H1 (cell line): ENCODE measurements around the gene RRP12. TPM values are rescaled to one million over a fixed set of nuclear protein-coding genes. Genes with fewer than 3 reads are reported as not detected.

Experiments used
- CTCF ChIA-PET: fragments of 300-600 bp; sonication (Branson Sonifier 250); formaldehyde crosslinking; loops from one replicate; lab custom pipeline; 2021; ENCODE audit not compliant: partially characterized antibody; lab: Charles Lee
- POLR2A ChIA-PET: fragments of 300-600 bp; sonication (Branson Sonifier 250); formaldehyde crosslinking; loops from one replicate; lab custom pipeline; 2021; ENCODE audit warnings: inconsistent platforms; ENCODE audit not compliant: partially characterized antibody; lab: Charles Lee
- DNase-seq, 2 experiments: peaks; one replicate each; pipeline versions ENCODE4 v3.0.0 to v3.0.0-alpha.2; 2010 to 2022; ENCODE audit warnings: low spot score in 2 of 2, low read depth in 1 of 2, mixed read lengths in 1 of 2
- FAIRE-seq: peaks from 2 replicates; lab custom pipeline; 2011; peaks lifted over from hg19 to GRCh38; lab: Jason Lieb, UNC
- H2AFZ ChIP-seq: 2 replicates; pipeline ENCODE4 v1.8.1; 2012; ENCODE audit warnings: low read length, inconsistent platforms
- H2AK5ac ChIP-seq: 2 replicates; pipeline ENCODE4 v1.6.1; 2013; ENCODE audit warnings: low read depth, low read length
- H2BK120ac ChIP-seq: replicated peaks from 2 replicates; pipeline ENCODE3; 2013; ENCODE audit warnings: low read depth, low read length, inconsistent platforms
- H2BK12ac ChIP-seq: 2 replicates; pipeline ENCODE4 v1.6.1; 2013; ENCODE audit warnings: low read depth, low read length
- H2BK15ac ChIP-seq: 2 replicates; pipeline ENCODE4 v1.6.1; 2013; ENCODE audit warnings: low read length
- H2BK20ac ChIP-seq: 2 replicates; pipeline ENCODE4 v1.6.1; 2013; ENCODE audit warnings: low read length
- H2BK5ac ChIP-seq: 2 replicates; pipeline ENCODE4 v1.6.1; 2013; ENCODE audit warnings: low read depth, low read length
- H3K14ac ChIP-seq: 2 replicates; pipeline ENCODE4 v1.6.1; 2013; ENCODE audit warnings: inconsistent platforms; ENCODE audit not compliant: insufficient read length
- H3K18ac ChIP-seq: 2 replicates; pipeline ENCODE4 v1.6.1; 2013; ENCODE audit warnings: low read length; ENCODE audit errors: extremely low read depth
- H3K23ac ChIP-seq: 2 replicates; pipeline ENCODE4 v1.6.1; 2013; ENCODE audit warnings: inconsistent platforms; ENCODE audit not compliant: insufficient read length
- H3K23me2 ChIP-seq: 2 replicates; pipeline ENCODE4 v1.6.1; 2013; ENCODE audit warnings: low read depth, low read length
- H3K27ac ChIP-seq: 2 replicates; pipeline ENCODE4 v1.6.1; 2011; ENCODE audit warnings: low read depth, low read length, inconsistent platforms
- H3K27me3 ChIP-seq, 4 experiments: replicated peaks in 1 of 4; 1 replicate in 1 of 4; 2 replicates in 3 of 4; pipeline versions ENCODE4 v1.6.1 to v1.8.1; 2011 to 2013; ENCODE audit warnings: low read length in 3 of 4, mild to moderate bottlenecking in 3 of 4, inconsistent platforms in 2 of 4, mixed read lengths in 2 of 4, moderate library complexity in 1 of 4; ENCODE audit not compliant: control insufficient read depth in 3 of 4, insufficient read depth in 3 of 4; ENCODE audit errors: extremely low read depth in 1 of 4
- H3K36me3 ChIP-seq, 4 experiments: 2 replicates each; pipeline versions ENCODE4 v1.6.1 to v1.8.1; 2011 to 2013; ENCODE audit warnings: mild to moderate bottlenecking in 4 of 4, low read length in 3 of 4, moderate library complexity in 2 of 4, control low read depth in 1 of 4, inconsistent platforms in 1 of 4; ENCODE audit not compliant: insufficient read depth in 4 of 4, control insufficient read depth in 2 of 4
- H3K4ac ChIP-seq: replicated peaks from 2 replicates; pipeline ENCODE3; 2013; ENCODE audit warnings: low read length, low read depth, mixed read lengths, inconsistent platforms; ENCODE audit not compliant: insufficient read length
- H3K4me1 ChIP-seq, 4 experiments: replicated peaks in 1 of 4; 1 replicate in 1 of 4; 2 replicates in 3 of 4; pipeline versions ENCODE4 v1.6.1 to v1.8.1; 2011 to 2013; ENCODE audit warnings: low read length in 3 of 4, inconsistent platforms in 2 of 4, mixed read lengths in 1 of 4; ENCODE audit not compliant: insufficient read depth in 4 of 4, control insufficient read depth in 3 of 4
- H3K4me2 ChIP-seq, 2 experiments: 2 replicates each; pipeline versions ENCODE4 v1.6.1 to v1.8.1; 2011 to 2013; ENCODE audit warnings: low read depth in 2 of 2, low read length in 2 of 2, control low read depth in 1 of 2, inconsistent platforms in 1 of 2, mild to moderate bottlenecking in 1 of 2; ENCODE audit not compliant: insufficient read depth in 1 of 2
- H3K4me3 ChIP-seq, 4 experiments: fragments of 200-600, 300-600 bp in 1 of 4; sonication (generic), shearing (Covaris generic), sonication (Bioruptor Twin) in 1 of 4; 2 replicates each; pipeline versions ENCODE4 v1.5.1 to v1.8.1; 2011 to 2016; ENCODE audit warnings: low read length in 4 of 4, low read depth in 3 of 4, control low read depth in 2 of 4, inconsistent platforms in 2 of 4, mild to moderate bottlenecking in 2 of 4, mixed read lengths in 1 of 4, moderate library complexity in 1 of 4; ENCODE audit not compliant: insufficient read depth in 2 of 4; ENCODE audit errors: extremely low read depth in 1 of 4
- H3K56ac ChIP-seq: replicated peaks from 2 replicates; pipeline ENCODE3; 2013; ENCODE audit warnings: low read depth, mild to moderate bottlenecking, mixed read lengths, low read length, inconsistent platforms; ENCODE audit not compliant: insufficient read length
- H3K79me1 ChIP-seq: 2 replicates; pipeline ENCODE4 v1.6.1; 2013; ENCODE audit warnings: low read depth, low read length, control low read depth
- H3K79me2 ChIP-seq, 2 experiments: 2 replicates each; pipeline versions ENCODE4 v1.6.1 to v1.8.1; 2012 to 2013; ENCODE audit warnings: low read length in 2 of 2, mild to moderate bottlenecking in 2 of 2, inconsistent platforms in 1 of 2; ENCODE audit not compliant: insufficient read depth in 2 of 2, control insufficient read depth in 1 of 2
- H3K9ac ChIP-seq, 4 experiments: replicated peaks in 1 of 4; 1 replicate in 1 of 4; 2 replicates in 3 of 4; pipeline versions ENCODE4 v1.6.1 to v1.8.1; 2011 to 2013; ENCODE audit warnings: low read depth in 3 of 4, low read length in 3 of 4, control low read depth in 2 of 4, mild to moderate bottlenecking in 2 of 4, moderate library complexity in 2 of 4, inconsistent platforms in 1 of 4; ENCODE audit errors: extremely low read depth in 1 of 4
- H3K9me3 ChIP-seq, 2 experiments: 2 replicates each; pipeline versions ENCODE4 v1.6.1 to v1.8.1; 2012 to 2013; ENCODE audit warnings: mild to moderate bottlenecking in 2 of 2, moderate library complexity in 2 of 2, control low read depth in 1 of 2, inconsistent platforms in 1 of 2, low read depth in 1 of 2, low read length in 1 of 2, mixed read lengths in 1 of 2; ENCODE audit not compliant: insufficient read depth in 2 of 2
- H4K20me1 ChIP-seq, 2 experiments: replicated peaks in 1 of 2; 2 replicates each; pipeline versions ENCODE3 to v1.8.1; 2011 to 2013; ENCODE audit warnings: inconsistent platforms in 2 of 2, low read length in 2 of 2, mild to moderate bottlenecking in 1 of 2; ENCODE audit not compliant: insufficient read depth in 2 of 2, control insufficient read depth in 1 of 2
- H4K5ac ChIP-seq: 2 replicates; pipeline ENCODE4 v1.6.1; 2013; ENCODE audit warnings: low read length, low read depth, mixed read lengths, inconsistent platforms; ENCODE audit not compliant: insufficient read length
- H4K8ac ChIP-seq: 2 replicates; pipeline ENCODE4 v1.8.0; 2013; ENCODE audit warnings: mild to moderate bottlenecking, moderate library complexity, low read length, inconsistent platforms; ENCODE audit not compliant: insufficient read depth; ENCODE audit errors: extremely low read depth
- H4K91ac ChIP-seq: replicated peaks from 2 replicates; pipeline ENCODE3; 2013; ENCODE audit warnings: low read length, mixed read lengths, inconsistent platforms; ENCODE audit not compliant: insufficient read length
- EP300 ChIP-seq, 2 experiments: IDR thresholded peaks; 1 replicate in 1 of 2; 2 replicates in 1 of 2; pipeline ENCODE4 v1.6.1; 2011 to 2012; ENCODE audit warnings: low read depth in 2 of 2, low read length in 2 of 2, mild to moderate bottlenecking in 2 of 2, borderline replicate concordance in 1 of 2, inconsistent platforms in 1 of 2, moderate library complexity in 1 of 2
- EZH2 ChIP-seq: fragments of 200-600 bp; sonication (generic); IDR thresholded peaks from 2 replicates; pipeline ENCODE4 v1.7.1; 2012; ENCODE audit warnings: low read depth, mild to moderate bottlenecking, moderate library complexity, low read length, inconsistent platforms; ENCODE audit not compliant: severe bottlenecking
- WGBS, 2 experiments: shearing (Covaris generic) in 1 of 2; methylation state at CpG; one replicate each; pipeline versions ENCODE4 v1.1.6 to v1.1.7; 2013 to 2015; ENCODE audit warnings: low lambda C conversion rate in 2 of 2, mixed read lengths in 2 of 2, inconsistent platforms in 1 of 2, low coverage in 1 of 2, missing lambda C conversion rate in 1 of 2; ENCODE audit not compliant: insufficient replicate concordance in 2 of 2, insufficient coverage in 1 of 2, insufficient read length in 1 of 2; ENCODE audit errors: extremely low coverage in 1 of 2, missing lambda C conversion rate in 1 of 2; 5-methylcytosine and 5-hydroxymethylcytosine counted together
- polyA plus RNA-seq, 7 experiments: library from polyadenylated mRNA; depleted of rRNA in 3 of 7; stranded (reverse) in 5 of 7; unstranded in 2 of 7; fragments of >200 nt in 5 of 7; fragments of 200-250 nt in 2 of 7; gene quantifications; 1 replicate in 5 of 7; 2 replicates in 1 of 7; 4 replicates in 1 of 7; pipeline versions ENCODE4 v1.2.1 to v1.2.3, GENCODE V29; 2011 to 2013; ENCODE audit warnings: missing spikeins in 2 of 7, mixed read lengths in 2 of 7
- total RNA-seq: library from RNA; stranded (reverse); fragmentation: NEBNext Ultra II Directional; extraction: Animal tissue kit (Norgen Biotek cat#: 25700); gene quantifications from 2 replicates; pipeline ENCODE4 v1.2.1, GENCODE V29; 2021

Gene RRP12
- total and polyA plus RNA-seq, 2 of the 8 experiments (the other 6 are each of a cell fraction or from before 2014, with no cell fraction given) = 21.0 to 65.8 TPM

GRCh38 chr10:97320480-97321031, 80.6 kb downstream of the RRP12 start:
- Histone ChIP-seq H3K18ac (peak overlapping the region; percentile 68), H2BK12ac (peak overlapping the region; percentile 88), H3K4ac (no peak overlapping the region), H3K23ac (no peak overlapping the region), H3K4me3 (peak overlapping the region; percentile 45 to 79 (median 70)), H2BK120ac (no peak overlapping the region), H3K4me1 (peaks cover 0 to 15% (median 12%) of the 10 kb centered on the region in 4 experiments; a peak in 6 of 7 replicates), H3K56ac (no peak overlapping the region), H3K27ac (no peak overlapping the region), H2BK5ac (peak overlapping the region; percentile 48; the same call in 1 of the 2 replicates), H2BK20ac (no peak overlapping the region), H3K9me3 (no peaks in the 10 kb centered on the region), H3K79me1 (no peaks in the 10 kb centered on the region), H3K27me3 (peaks cover 6 to 23% (median 20%) of the 10 kb centered on the region in 4 experiments), H4K20me1 (no peaks in the 10 kb centered on the region), H3K23me2 (peaks cover 19% of the 10 kb centered on the region), H3K79me2 (no peaks in the 10 kb centered on the region), H2BK15ac (no peak overlapping the region), H3K9ac (peak overlapping the region in 2 of 4 experiments; percentile 40 to 51; a peak in 2 of 7 replicates), H3K36me3 (no peaks in the 10 kb centered on the region), H4K91ac (no peak overlapping the region), H3K14ac (no peak overlapping the region), H4K8ac (peak overlapping the region; percentile 95; the same call in 1 of the 2 replicates), H3K4me2 (peak overlapping the region; percentile 87 to 97), H4K5ac (no peak overlapping the region), H2AFZ (no peak overlapping the region), H2AK5ac (no peak overlapping the region)
- 15% methylated on average over 24 of the region's 24 CpGs; no CpG with 5 or more reads in 1 of the 2 experiments for WGBS, 2 experiments
- CTCF ChIA-PET = interaction anchor here (0.7 to 2.5 kb wide), 11 partner anchors 8 to 46 kb away, joined by 3 to 28 read pairs (median 3); no protein-coding TSS in a partner anchor
- POLR2A ChIA-PET = interaction anchor here (0.7 to 3.4 kb wide), 8 partner anchors 8 to 106 kb away, joined by 3 to 61 read pairs (median 9); partner anchors contain the start of genes ARHGAP19 and FRAT2
- FAIRE-seq (no peak), DNase-seq (no peak)
- TF ChIP-seq EP300 (IDR thresholded peaks at IDR 0.05; ENCODE audit: borderline replicate concordance in 1 of 2, low read depth in 2 of 2, low read length in 2 of 2) (no peak), EZH2 (peak; percentile 27)
